Activated CD4-positive, alpha-beta T cell treated with anti-CD3 and anti-CD28 coated beads, Interleukin-2, amount 50 U/mL, for 4 hours (primary cell): ENCODE data around the gene ITGA8.
"Not testable (repeated sequence)": the region's sequence is repeated elsewhere in the genome, so short reads cannot be mapped to it uniquely, and the experiment has no call there.

Source experiments
- DNase-seq, 2 experiments: peaks; one replicate each; pipeline ENCODE4 v3.0.0-alpha.2; 2020

ITGA8 gene

GRCh38 chr10:15545266-15545665 lies 174.5 kb downstream of the ITGA8 start:
- DNase-seq, result no peak

GRCh38 chr10:15543994-15544393 lies 175.7 kb downstream of the ITGA8 start:
- no peak for DNase-seq

- DNase-seq, result no peak
Measured at GRCh38 chr10:15542817-15543216, 176.9 kb downstream of the ITGA8 start.

GRCh38 chr10:15541376-15541775 lies 178.3 kb downstream of the ITGA8 start:
- DNase-seq, result no peak

GRCh38 chr10:15540727-15541126 lies 179.0 kb downstream of the ITGA8 start:
- DNase-seq, result no peak

GRCh38 chr10:15539262-15539661 lies 180.5 kb downstream of the ITGA8 start:
- no peak for DNase-seq

GRCh38 chr10:15534928-15535538 lies 184.7 kb downstream of the ITGA8 start:
- DNase-seq, result not testable (repeated sequence)

GRCh38 chr10:15531927-15532722 lies 187.6 kb downstream of the ITGA8 start:
- no peak for DNase-seq

- no peak for DNase-seq
Measured at GRCh38 chr10:15528859-15529239, 190.9 kb downstream of the ITGA8 start.

GRCh38 chr10:15526754-15527153 lies 193.0 kb downstream of the ITGA8 start:
- DNase-seq, result no peak

- no peak for DNase-seq
Measured at GRCh38 chr10:15521328-15521903, 198.3 kb downstream of the ITGA8 start.

- DNase-seq, result no peak
Measured at GRCh38 chr10:15518250-15518649, 201.5 kb downstream of the ITGA8 start.

- DNase-seq, result no peak
Measured at GRCh38 chr10:15516256-15517085, 203.3 kb downstream of the ITGA8 start.

- no peak for DNase-seq
Measured at GRCh38 chr10:15515202-15515601, 204.5 kb downstream of the ITGA8 start.

GRCh38 chr10:15510963-15511362 lies 208.8 kb downstream of the ITGA8 start:
- DNase-seq, result no peak

GRCh38 chr10:15505329-15505728 lies 214.4 kb downstream of the ITGA8 start:
- DNase-seq, result no peak

GRCh38 chr10:15504101-15504840 lies 215.5 kb downstream of the ITGA8 start:
- no peak for DNase-seq

- DNase-seq, result no peak
Measured at GRCh38 chr10:15494850-15495506, 224.7 kb downstream of the ITGA8 start.

GRCh38 chr10:15491856-15492642 lies 227.7 kb downstream of the ITGA8 start:
- no peak for DNase-seq

GRCh38 chr10:15489431-15489830 lies 230.3 kb downstream of the ITGA8 start:
- DNase-seq, result no peak

GRCh38 chr10:15487376-15487775 lies 232.3 kb downstream of the ITGA8 start:
- DNase-seq, result no peak
